ENCODE results near the gene AP1S1.

DNA sequence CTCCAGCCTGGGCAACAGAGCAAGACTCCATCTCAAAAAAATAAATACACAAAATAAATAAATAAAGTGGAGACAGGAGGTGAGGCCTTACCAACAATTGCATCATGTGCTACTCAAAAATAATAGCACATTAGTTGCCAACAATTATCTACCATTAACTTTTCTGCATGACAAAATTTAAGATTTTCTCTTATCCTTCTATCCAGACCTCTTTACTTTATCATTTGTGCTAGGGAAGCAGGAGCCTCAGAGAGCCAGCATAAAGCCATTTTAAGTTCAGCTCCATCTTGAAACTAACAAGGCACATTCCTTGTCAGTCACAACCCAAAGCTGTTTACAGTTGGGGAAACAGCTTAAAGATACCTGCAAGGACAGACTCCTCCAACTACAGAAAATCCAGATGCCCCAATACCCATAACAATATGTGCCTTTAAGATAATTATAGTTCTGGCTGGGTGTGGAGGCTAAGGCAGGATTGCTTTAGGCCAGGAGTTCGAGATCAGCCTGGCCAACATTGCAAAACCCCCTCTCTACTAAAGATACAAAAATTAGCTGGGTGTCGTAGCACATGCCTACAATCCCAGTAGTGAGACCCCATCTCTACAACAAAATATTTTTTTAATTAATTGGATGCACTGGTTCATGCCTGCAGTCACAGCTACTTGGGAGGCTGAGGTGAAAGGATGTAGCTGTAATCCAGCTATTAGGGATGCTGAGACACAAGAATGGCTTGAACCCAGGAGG is 2.2 kb upstream of the AP1S1 start:
- no peak for TF ChIP-seq CTCF (IDR thresholded peaks at IDR 0.05)
- no peak for TF ChIP-seq POLR2A (IDR thresholded peaks at IDR 0.05)
- TF ChIP-seq POLR2AphosphoS5 (IDR thresholded peaks at IDR 0.05), result no peak
